Ureter (tissue), 1 donor: Measurements from ENCODE around the gene TMTC2. TPM values are rescaled to one million over a fixed set of nuclear protein-coding genes. Genes with fewer than 3 reads are reported as not detected.
"Not testable (repeated sequence)": the region's sequence is repeated elsewhere in the genome, so short reads cannot be mapped to it uniquely, and the experiment has no call there.

ENCODE experiments used
- DNase-seq: peaks from one replicate; pipeline ENCODE4 v3.0.0-alpha.2; 2020; ENCODE audit warnings: low spot score
- total RNA-seq: library from RNA; stranded (reverse); gene quantifications from one replicate; pipeline ENCODE4 v1.2.4, GENCODE V29; 2023
- donor health status: DM: yes; HTN: yes; CAD: no.

TMTC2 gene
- total RNA-seq, 1 donor from 2014 or later = 41.3 TPM

GRCh38 chr12:82727886-82728285 is 41.2 kb downstream of the TMTC2 start:
- DNase-seq = no peak

DNA sequence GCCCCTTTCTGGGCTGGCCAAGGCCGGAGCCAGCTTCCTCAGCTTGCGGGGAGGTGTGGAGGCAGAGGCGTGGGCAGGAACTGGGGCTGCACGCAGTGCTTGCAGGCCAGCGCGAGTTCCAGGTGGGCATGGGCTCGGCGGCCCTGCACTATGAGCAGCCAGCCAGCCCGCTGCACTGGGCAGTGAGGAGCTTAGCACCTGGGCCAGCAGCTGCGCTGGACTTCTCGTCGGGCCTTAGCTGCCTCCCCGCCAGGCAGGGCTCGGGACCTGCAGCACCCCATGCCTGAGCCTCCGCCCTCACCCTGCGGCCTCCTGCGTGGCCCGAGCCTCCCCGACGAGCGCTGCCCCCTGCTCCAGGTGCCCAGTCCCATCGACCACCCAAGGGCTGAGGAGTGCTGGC is 42.0 kb downstream of the TMTC2 start:
- no peak for DNase-seq

DNA sequence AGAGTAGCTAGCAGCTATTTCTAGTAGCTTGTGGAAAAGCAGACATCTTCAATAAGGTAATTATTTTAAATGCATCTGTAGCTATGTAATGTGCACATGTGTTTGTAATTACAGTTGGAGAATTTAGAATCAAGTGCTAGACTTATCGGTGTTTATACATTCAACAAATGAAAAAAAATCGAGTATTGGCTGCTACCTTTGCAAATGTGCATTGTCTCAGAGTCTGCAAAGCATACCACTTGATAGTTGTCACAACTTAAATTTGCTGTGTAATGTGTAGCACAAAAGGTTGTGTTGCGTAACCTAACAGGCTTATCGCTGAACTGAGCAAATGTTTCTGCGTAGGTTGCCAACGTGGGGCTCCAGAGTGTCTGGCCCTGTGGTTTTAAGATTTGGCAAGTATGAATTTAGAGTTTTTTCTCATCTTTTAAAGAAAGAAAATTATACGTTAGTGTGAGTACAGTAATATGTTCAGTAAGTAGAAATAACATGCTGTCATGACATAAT is 44.3 kb downstream of the TMTC2 start:
- no peak for DNase-seq

GRCh38 chr12:82740129-82741000 is 53.7 kb downstream of the TMTC2 start:
- DNase-seq = no peak

- DNase-seq = no peak
These were observed 58.5 kb downstream of the TMTC2 start for GRCh38 chr12:82745063-82745674.

GRCh38 chr12:82745807-82746206 is 59.1 kb downstream of the TMTC2 start:
- no peak for DNase-seq

- DNase-seq = no peak
These were observed 60.0 kb downstream of the TMTC2 start for GRCh38 chr12:82746668-82747067.

DNA sequence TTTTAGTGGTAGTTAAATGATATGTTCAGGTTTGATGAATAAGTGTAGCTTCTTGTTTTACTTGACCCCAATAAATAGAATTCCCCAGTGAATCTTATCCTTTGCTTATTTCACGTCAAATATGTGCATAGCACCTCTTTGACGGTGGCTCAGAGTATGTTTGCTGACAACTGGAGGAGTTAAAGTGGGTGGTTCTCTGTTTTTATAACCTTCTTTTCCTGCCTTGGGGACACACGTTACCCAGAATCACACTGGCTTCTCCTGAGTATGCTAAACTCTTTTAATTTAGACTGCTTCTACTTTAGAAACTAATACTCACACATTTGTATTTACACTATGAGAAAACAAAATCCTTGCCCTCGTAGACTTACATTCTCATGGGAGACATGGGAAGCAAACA is 62.3 kb downstream of the TMTC2 start:
- no peak for DNase-seq

DNA sequence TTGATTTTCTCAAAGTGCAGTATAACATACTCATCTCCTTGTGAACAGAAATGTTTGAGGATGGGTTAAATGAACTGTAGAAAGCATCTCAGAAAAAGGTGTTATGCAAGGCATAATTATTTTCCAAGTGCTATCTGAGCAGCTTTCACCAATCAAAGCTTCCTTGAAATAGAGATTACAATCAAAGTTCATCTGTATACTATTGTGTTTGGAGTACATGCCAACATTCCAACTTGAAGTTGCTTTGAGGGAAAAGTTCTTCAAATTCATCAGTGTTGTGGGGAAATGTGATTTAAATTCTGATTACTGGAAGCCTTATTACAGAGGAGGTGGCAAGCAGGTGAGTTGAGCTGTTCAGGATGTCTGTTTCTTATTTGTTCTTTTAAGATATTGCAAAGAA is 68.2 kb downstream of the TMTC2 start:
- no peak for DNase-seq

- DNase-seq = no peak
These were observed 69.6 kb downstream of the TMTC2 start for GRCh38 chr12:82756303-82756702.

GRCh38 chr12:82757059-82757458 is 70.4 kb downstream of the TMTC2 start:
- DNase-seq = no peak

- DNase-seq = no peak
These were observed 71.0 kb downstream of the TMTC2 start for GRCh38 chr12:82757656-82758055.

DNA sequence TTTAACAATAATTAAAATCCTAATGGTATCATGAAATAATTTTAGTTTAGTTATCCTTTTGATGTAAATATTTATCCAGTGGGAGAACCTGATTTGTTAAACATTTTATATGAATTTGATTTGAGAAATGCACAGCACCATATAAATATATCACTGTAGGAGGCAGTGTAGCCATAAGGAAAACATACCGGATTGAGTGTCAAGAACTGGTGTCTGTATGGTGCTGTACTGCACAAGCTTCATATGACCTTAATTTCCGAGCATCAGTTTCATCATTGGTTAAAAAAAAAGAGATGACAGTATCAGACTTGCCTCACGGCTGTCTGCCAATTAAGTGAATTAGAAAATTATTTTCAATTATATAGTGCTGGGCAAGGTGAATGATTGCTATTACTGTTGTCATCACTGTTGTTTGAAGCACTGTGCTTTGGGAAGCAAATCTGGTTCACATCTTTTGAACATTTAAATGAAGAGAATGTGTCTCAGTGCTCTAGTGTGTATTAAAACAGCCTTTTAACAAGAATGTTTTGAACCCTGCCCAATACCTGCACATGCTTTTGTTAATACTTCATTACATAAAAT is 72.1 kb downstream of the TMTC2 start:
- DNase-seq = no peak

DNA sequence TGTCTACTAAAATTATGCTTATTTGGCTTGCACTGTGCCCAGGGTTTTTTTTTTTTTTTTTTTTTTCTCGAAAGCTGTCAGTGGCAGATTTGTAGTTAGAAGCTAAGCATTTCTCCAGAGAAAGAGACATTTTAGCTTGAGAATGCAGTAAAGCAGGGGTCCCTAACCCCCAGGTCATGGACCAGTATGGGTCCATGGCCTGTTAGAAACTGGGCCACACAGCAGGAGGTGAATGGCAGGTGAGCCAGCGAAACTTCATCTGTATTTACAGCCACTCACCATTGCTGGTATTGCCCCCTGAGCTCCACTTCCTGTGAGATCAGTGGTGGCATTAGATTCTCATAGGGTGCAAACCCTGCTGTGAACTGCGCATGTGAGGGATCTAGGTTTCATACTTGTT is 73.7 kb downstream of the TMTC2 start:
- no peak for DNase-seq

DNA sequence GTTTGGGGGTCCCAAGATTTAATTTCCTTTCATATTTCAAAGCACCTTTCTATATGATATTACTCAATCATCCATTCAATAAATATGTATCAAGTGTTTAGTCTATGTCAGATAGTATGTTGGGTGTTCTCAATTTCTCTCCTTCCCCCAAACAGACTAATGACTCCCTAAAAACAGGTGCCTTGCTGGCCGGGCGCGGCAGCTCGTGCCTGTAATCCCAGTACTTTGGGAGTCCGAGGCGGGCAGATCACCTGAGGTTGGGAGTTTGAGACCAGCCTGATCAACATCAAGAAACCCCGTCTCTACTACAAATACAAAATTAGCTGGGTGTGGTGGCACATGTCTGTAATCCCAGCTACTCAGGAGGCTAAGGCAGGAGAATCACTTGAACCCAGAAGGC is 78.5 kb downstream of the TMTC2 start:
- not testable (repeated sequence) for DNase-seq

DNA sequence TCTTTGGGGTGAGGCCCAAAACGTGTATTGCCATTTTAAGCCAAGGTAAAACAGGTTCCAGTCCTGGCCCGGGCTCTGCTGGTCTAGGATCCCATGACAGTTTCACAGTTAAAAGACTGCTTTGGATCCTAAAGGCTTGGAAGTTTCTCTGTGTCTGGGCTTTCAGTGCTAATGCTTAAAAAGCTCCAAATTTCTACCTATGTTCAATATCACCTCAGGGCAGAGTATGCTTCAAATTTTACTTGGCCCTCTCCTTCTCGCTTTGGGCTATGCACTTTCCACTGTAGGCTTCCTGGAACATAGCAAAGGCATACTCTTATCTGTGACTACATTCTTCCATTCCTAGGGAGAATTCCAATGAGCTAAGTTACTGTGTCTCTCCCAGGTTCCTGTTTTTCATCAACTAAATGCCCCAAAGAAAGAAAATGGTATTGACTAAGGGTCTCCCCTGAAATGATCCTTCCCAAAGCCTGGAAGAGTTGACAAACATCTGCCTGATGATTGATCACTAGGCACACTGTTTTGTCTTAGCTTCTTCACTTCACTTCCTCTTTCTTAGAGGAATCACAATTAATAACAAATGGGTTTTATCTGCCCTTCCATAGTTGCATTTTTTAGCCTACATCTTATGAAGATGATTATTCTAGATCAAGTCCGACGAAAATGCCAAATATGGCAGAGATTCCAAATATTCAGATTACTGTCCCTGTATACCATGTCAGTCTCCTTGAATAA is 79.4 kb downstream of the TMTC2 start:
- no peak for DNase-seq

DNA sequence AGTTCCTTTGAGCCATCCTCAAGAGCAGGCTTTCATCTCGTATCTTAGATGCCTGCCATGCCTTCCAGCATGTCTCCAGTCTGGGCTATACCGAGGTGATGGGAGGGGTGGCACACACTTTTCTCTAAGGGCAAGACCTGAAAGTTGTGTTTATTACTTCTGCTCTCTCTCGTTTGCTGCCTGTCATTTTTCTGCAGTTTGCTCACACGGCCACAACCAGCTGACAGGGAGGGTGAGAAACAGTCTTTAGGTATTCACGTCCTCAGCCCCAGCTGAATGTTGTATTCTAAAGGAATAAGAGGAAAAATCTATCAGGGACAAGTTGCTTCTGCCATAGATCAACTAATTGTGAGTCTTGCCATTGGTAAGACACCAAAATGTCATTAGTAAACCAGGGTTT is 88.0 kb downstream of the TMTC2 start:
- DNase-seq = no peak

- no peak for DNase-seq
These were observed 93.8 kb downstream of the TMTC2 start for GRCh38 chr12:82780517-82780916.

GRCh38 chr12:82781309-82781997 is 94.7 kb downstream of the TMTC2 start:
- no peak for DNase-seq

DNA sequence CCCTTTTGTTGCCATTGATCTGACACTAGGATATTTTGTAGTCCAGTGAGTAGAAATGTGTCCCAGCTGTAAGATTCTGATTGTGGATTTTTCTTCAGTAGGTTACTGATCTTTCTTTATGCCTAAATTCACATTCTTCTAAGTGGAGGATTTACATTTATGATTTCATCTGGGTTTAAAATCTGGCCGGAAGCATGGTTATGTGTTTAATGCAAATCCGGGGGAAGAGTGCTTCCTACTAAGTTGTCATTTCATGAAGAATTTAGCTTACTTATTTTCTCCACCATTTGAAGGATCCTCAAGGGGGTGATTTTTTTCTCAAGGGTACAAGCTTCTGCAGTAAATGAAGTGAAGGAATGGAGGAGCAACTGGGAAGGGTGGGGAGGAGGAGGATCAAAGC is 96.7 kb downstream of the TMTC2 start:
- DNase-seq = no peak

DNA sequence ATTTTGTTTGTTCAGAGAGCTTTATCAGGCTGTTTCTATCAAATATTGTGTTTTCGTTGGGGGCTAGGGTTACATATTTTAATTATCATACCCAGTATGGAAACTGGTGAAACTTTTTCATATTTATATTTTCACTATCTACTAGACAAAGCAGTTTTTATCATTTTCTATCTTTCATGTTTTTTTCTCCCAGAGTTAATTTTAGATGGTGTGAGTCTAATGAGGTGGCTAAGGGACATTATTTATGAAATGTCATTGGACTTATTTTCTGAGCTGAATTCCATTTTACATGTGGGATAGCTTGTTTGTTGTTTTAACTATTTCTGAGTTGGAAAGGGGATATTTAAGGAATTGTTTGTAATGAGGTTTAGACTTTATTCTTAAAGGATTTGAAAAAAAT is 100.3 kb downstream of the TMTC2 start:
- DNase-seq = no peak

DNA sequence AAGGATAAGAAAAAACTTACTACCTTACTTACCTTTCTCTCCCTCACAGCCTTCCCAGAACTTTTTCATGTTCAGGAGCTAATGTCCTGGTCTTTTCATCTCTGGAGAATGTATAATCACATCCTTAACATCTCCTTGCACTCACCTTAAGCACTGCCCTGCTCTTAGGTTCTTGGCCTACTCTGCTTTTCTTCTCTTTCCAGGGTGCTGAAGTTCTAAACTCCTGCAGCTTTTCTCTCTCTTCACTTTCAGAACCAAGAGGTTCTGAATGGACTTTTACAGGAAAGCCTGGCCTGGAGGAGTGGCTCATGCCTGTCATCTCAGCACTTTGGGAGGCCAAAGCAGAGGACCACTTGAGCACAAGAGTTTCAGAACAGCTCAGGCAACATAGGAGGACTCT is 101.9 kb downstream of the TMTC2 start:
- no peak for DNase-seq
